Activated CD8-positive, alpha-beta memory T cell treated with anti-CD3 and anti-CD28 coated beads for 4 hours (primary cell): Measurements from ENCODE around the gene TMEM167A.

Source experiments
- DNase-seq, 2 donors: peaks; one replicate each; pipeline ENCODE4 v3.0.0-alpha.2; 2020; ENCODE audit warnings: low read depth in 2 of 2

TMEM167A gene

GRCh38 chr5:83076742-83077661 is at the start of gene TMEM167A, which contains the start of gene XRCC4:
TSS of gene TMEM167A (minus strand) at chr5:83077394. CDS start at chr5:83077323, 71 bp downstream.
TSS of gene XRCC4 (plus strand) at chr5:83077547. CDS start at chr5:83104920, 27,373 bp downstream.
- DNase-seq, result peak; percentile 84 to 92

- DNase-seq, result no peak
Measured at GRCh38 chr5:83126501-83126900, 49.3 kb upstream of the TMEM167A start.

GRCh38 chr5:83125560-83125959 is 48.4 kb upstream of the TMEM167A start:
- DNase-seq, result no peak

GRCh38 chr5:83124593-83124992 is 47.4 kb upstream of the TMEM167A start:
- no peak for DNase-seq

- no peak for DNase-seq
Measured at GRCh38 chr5:83118976-83119375, 41.8 kb upstream of the TMEM167A start.

GRCh38 chr5:83118471-83118870 is 41.3 kb upstream of the TMEM167A start:
- no peak for DNase-seq

GRCh38 chr5:83115816-83116215 is 38.6 kb upstream of the TMEM167A start:
- DNase-seq, result no peak

GRCh38 chr5:83109380-83109779 is 32.2 kb upstream of the TMEM167A start:
- no peak for DNase-seq

- no peak for DNase-seq
Measured at GRCh38 chr5:83107692-83108420, 30.7 kb upstream of the TMEM167A start.

GRCh38 chr5:83104021-83104420 is 26.8 kb upstream of the TMEM167A start:
- no peak for DNase-seq

- no peak for DNase-seq
Measured at GRCh38 chr5:83102364-83102980, 25.3 kb upstream of the TMEM167A start.

GRCh38 chr5:83101514-83101913 is 24.3 kb upstream of the TMEM167A start:
- no peak for DNase-seq

- no peak for DNase-seq
Measured at GRCh38 chr5:83099445-83099844, 22.3 kb upstream of the TMEM167A start.

- DNase-seq, result no peak
Measured at GRCh38 chr5:83099001-83099400, 21.8 kb upstream of the TMEM167A start.

GRCh38 chr5:83097689-83098231 is 20.6 kb upstream of the TMEM167A start:
- DNase-seq, result no peak

- no peak for DNase-seq
Measured at GRCh38 chr5:83096660-83097339, 19.6 kb upstream of the TMEM167A start.

GRCh38 chr5:83095957-83096539 is 18.9 kb upstream of the TMEM167A start:
- no peak for DNase-seq

GRCh38 chr5:83095163-83095956 is 18.2 kb upstream of the TMEM167A start:
- DNase-seq, result no peak

- DNase-seq, result no peak
Measured at GRCh38 chr5:83093692-83094091, 16.5 kb upstream of the TMEM167A start.

GRCh38 chr5:83092619-83093018 is 15.4 kb upstream of the TMEM167A start:
- no peak for DNase-seq
